ENCODE results near the gene DNPH1. TPM values are rescaled to one million over a fixed set of nuclear protein-coding genes. Genes with fewer than 3 reads are reported as not detected.
A peak's percentile ranks its signal among the peaks of the same experiment; 100 is the strongest.

Gene DNPH1
- total and polyA plus RNA-seq, 9 of the 15 experiments (the other 6 are each of a cell fraction or from before 2014, with no cell fraction given): 7.3 to 300 (median 68.7) TPM

- TF ChIP-seq REST (IDR thresholded peaks at IDR 0.05; ENCODE audit: borderline replicate concordance) (peak; percentile 92), REST (CRISPR knock-in tag; IDR thresholded peaks at IDR 0.05; ENCODE audit: low read depth) (no peak), MEIS2 (IDR thresholded peaks at IDR 0.05; ENCODE audit: partially characterized antibody) (peak; percentile 19), STAG1 (CRISPR knock-in tag; IDR thresholded peaks at IDR 0.05; ENCODE audit: borderline replicate concordance) (peak; percentile 83; the same call in 1 of the 2 replicates), CREB3L1 (IDR thresholded peaks at IDR 0.05; ENCODE audit: borderline replicate concordance, low read depth) (0 out of 2 replicates have a peak, but pooled peaks have one; percentile 27), ESRRA (IDR thresholded peaks at IDR 0.05; ENCODE audit: borderline replicate concordance, low read depth) (peak; percentile 44; the same call in 1 of the 2 replicates), ZNF24 (IDR thresholded peaks at IDR 0.05) (peak; percentile 76; the same call in 1 of the 2 replicates), MYNN (IDR thresholded peaks at IDR 0.05) (peak; percentile 55; the same call in 1 of the 2 replicates), MYNN (CRISPR knock-in tag; IDR thresholded peaks at IDR 0.05) (no peak), RCOR1 (IDR thresholded peaks at IDR 0.05; ENCODE audit: borderline replicate concordance in 1 of 2, low read depth in 2 of 2, low read length in 2 of 2) (peak in 1 of 2 experiments; percentile 47; a peak in 1 of 4 replicates), HDGF (IDR thresholded peaks at IDR 0.05) (peak; percentile 88; the same call in 1 of the 2 replicates), MTA1 (IDR thresholded peaks at IDR 0.05; ENCODE audit: borderline replicate concordance) (no peak), MYC (IDR thresholded peaks at IDR 0.05; ENCODE audit: low read depth, low read length) (peak; percentile 38; the same call in 1 of the 2 replicates), MYC (CRISPR knock-in tag; IDR thresholded peaks at IDR 0.05; ENCODE audit: borderline replicate concordance, low read depth) (no peak), ELK1 (CRISPR knock-in tag; IDR thresholded peaks at IDR 0.05) (no peak), KLF16 (IDR thresholded peaks at IDR 0.05) (peak; percentile 48; the same call in 1 of the 2 replicates), TEAD2 (tag; IDR thresholded peaks at IDR 0.05) (no peak), CREM (IDR thresholded peaks at IDR 0.05; ENCODE audit: low read depth) (peak; percentile 60)
These were observed 34.3 kb upstream of the DNPH1 start (continued) for GRCh38 chr6:43263314-43264178.
